Prostate gland (tissue), 2 donors: ENCODE results near the gene TTC39B. TPM values are rescaled to one million over a fixed set of nuclear protein-coding genes. Genes with fewer than 3 reads are reported as not detected.
A peak's percentile ranks its signal among the peaks of the same experiment; 100 is the strongest.

ENCODE experiments used
- DNase-seq: peaks from one replicate; pipeline ENCODE4 v3.0.0-alpha.2; 2019; ENCODE audit warnings: low spot score
- H3K27ac ChIP-seq, 2 donors: fragments of 200-600 bp; sonication (generic); 2 replicates each; pipeline ENCODE4 v1.5.1; 2017 to 2019
- H3K27me3 ChIP-seq: fragments of 200-600 bp; sonication (generic); replicated peaks from 2 replicates; pipeline ENCODE4 v1.5.1; 2019; ENCODE audit not compliant: insufficient read depth
- H3K36me3 ChIP-seq, 2 donors: fragments of 200-600 bp; sonication (generic); 1 replicate in 1 of 2; 2 replicates in 1 of 2; pipeline versions ENCODE4 v1.5.1 to v1.8.1; 2017 to 2019
- H3K4me1 ChIP-seq: fragments of 200-600 bp; sonication (generic); replicated peaks from 2 replicates; pipeline ENCODE4 v1.5.1; 2019
- H3K4me3 ChIP-seq, 2 donors: fragments of 200-600 bp; sonication (generic); 2 replicates each; pipeline ENCODE4 v1.5.1; 2017 to 2019
- H3K9me3 ChIP-seq: fragments of 200-600 bp; sonication (generic); 2 replicates; pipeline ENCODE4 v1.5.1; 2017
- CTCF ChIP-seq, 4 experiments: fragments of 200-600 bp in 2 of 4; fragments of 450-650 bp in 2 of 4; sonication (generic) in 2 of 4; IDR thresholded peaks; 1 replicate in 3 of 4; 2 replicates in 1 of 4; pipeline ENCODE4 v1.5.1; 2016 to 2019; ENCODE audit warnings: antibody characterized with exemption in 4 of 4, mild to moderate bottlenecking in 2 of 4, moderate library complexity in 2 of 4
- POLR2A ChIP-seq: fragments of 450-650 bp; IDR thresholded peaks from one replicate; pipeline ENCODE4 v1.6.1; 2016; ENCODE audit warnings: antibody characterized with exemption, mild to moderate bottlenecking
- POLR2AphosphoS5 ChIP-seq: sonication (generic); formaldehyde crosslinking; IDR thresholded peaks from one replicate; pipeline ENCODE4 v1.6.1; 2017; ENCODE audit warnings: antibody characterized with exemption
- WGBS: methylation state at CpG from one replicate; pipeline ENCODE4 v1.1.5; 2018; 5-methylcytosine and 5-hydroxymethylcytosine counted together
- intact Hi-C: fragments of 100-400 bp; cut with DNase I; formaldehyde crosslinking; loops from one replicate; pipeline ENCODE4 v1.14.2; 2022
- total RNA-seq, 2 donors: library from RNA; depleted of rRNA; stranded (reverse); fragments of >200 nt; gene quantifications; one replicate each; pipeline ENCODE4 v1.1.0, GENCODE V29; 2016

TTC39B gene
- total RNA-seq, 2 donors from 2014 or later = 4.2 to 4.3 TPM

- Histone ChIP-seq H3K27me3 (no peaks in the 10 kb centered on the region), H3K4me1 (no peaks in the 10 kb centered on the region), H3K36me3 (no peaks in the 10 kb centered on the region), H3K4me3 (no peak overlapping the region), H3K27ac (no peak overlapping the region), H3K9me3 (no peaks in the 10 kb centered on the region)
- DNase-seq = no peak
- whole genome bisulfite sequencing = 39% methylated on average over 2 of the region's 2 CpGs
- intact Hi-C loops = loop anchor here (10.0 kb wide), 1 partner anchor 327 kb away; no protein-coding TSS in a partner anchor
- TF ChIP-seq POLR2A = no peak
Measured at GRCh38 chr9:15278091-15278687, 28.8 kb downstream of the TTC39B start.

GRCh38 chr9:15277400-15278090 lies 29.5 kb downstream of the TTC39B start:
- TF ChIP-seq CTCF (IDR thresholded peaks at IDR 0.05) (peak in 3 of 4 experiments; percentile 24 to 44 (median 38)), POLR2A (no peak)
- no peak for DNase-seq
- Histone ChIP-seq H3K4me1 (no peaks in the 10 kb centered on the region), H3K27ac (no peak overlapping the region), H3K27me3 (no peaks in the 10 kb centered on the region), H3K9me3 (no peaks in the 10 kb centered on the region), H3K4me3 (no peak overlapping the region), H3K36me3 (no peaks in the 10 kb centered on the region)
- intact Hi-C loops = loop anchor here (10.0 kb wide), 1 partner anchor 327 kb away; no protein-coding TSS in a partner anchor
- 65% methylated on average over 9 of the region's 9 CpGs for WGBS

- Histone ChIP-seq H3K9me3 (no peaks in the 10 kb centered on the region), H3K27ac (no peak overlapping the region), H3K4me3 (no peak overlapping the region), H3K36me3 (no peaks in the 10 kb centered on the region), H3K4me1 (no peaks in the 10 kb centered on the region), H3K27me3 (no peaks in the 10 kb centered on the region)
- 66% methylated on average over 4 of the region's 4 CpGs for WGBS
- intact Hi-C loops = loop anchor here (10.0 kb wide), 1 partner anchor 328 kb away; no protein-coding TSS in a partner anchor
- TF ChIP-seq CTCF (IDR thresholded peaks at IDR 0.05) (no peak), POLR2AphosphoS5 (no peak), POLR2A (no peak)
- no peak for DNase-seq
Measured at GRCh38 chr9:15276328-15276938, 30.6 kb downstream of the TTC39B start.

GRCh38 chr9:15274425-15274824 lies 32.6 kb downstream of the TTC39B start:
- H3K27ac ChIP-seq = no peak overlapping the region
- WGBS = 60% methylated on average over 1 of the region's 1 CpG
- no peaks in the 10 kb centered on the region for H3K27me3 ChIP-seq
- no peaks in the 10 kb centered on the region for H3K36me3 ChIP-seq
- DNase-seq = no peak
- no peaks in the 10 kb centered on the region for H3K9me3 ChIP-seq
- intact Hi-C loops = loop anchor here (10.0 kb wide), 1 partner anchor 330 kb away; no protein-coding TSS in a partner anchor
- H3K4me1 ChIP-seq = no peaks in the 10 kb centered on the region
- TF ChIP-seq CTCF (IDR thresholded peaks at IDR 0.05) = no peak
- no peak for TF ChIP-seq POLR2A
- no peak overlapping the region for H3K4me3 ChIP-seq

- H3K27me3 ChIP-seq = no peaks in the 10 kb centered on the region
- TF ChIP-seq POLR2AphosphoS5 (no peak), CTCF (IDR thresholded peaks at IDR 0.05) (no peak), POLR2A (no peak)
- no peaks in the 10 kb centered on the region for H3K9me3 ChIP-seq
- H3K27ac ChIP-seq = no peak overlapping the region
- 83% methylated on average over 3 of the region's 3 CpGs for WGBS
- H3K4me1 ChIP-seq = no peaks in the 10 kb centered on the region
- no peaks in the 10 kb centered on the region for H3K36me3 ChIP-seq
- no peak overlapping the region for H3K4me3 ChIP-seq
- no peak for DNase-seq
- intact Hi-C loops = loop anchor here (10.0 kb wide), 1 partner anchor 332 kb away; no protein-coding TSS in a partner anchor
Measured at GRCh38 chr9:15272377-15272928, 34.6 kb downstream of the TTC39B start.
